ENCODE results near the gene DRICH1. TPM values are rescaled to one million over a fixed set of nuclear protein-coding genes. Genes with fewer than 3 reads are reported as not detected.

The DRICH1 gene
- total RNA-seq, 1 experiment from 2014 or later: 0.45 TPM

DNA sequence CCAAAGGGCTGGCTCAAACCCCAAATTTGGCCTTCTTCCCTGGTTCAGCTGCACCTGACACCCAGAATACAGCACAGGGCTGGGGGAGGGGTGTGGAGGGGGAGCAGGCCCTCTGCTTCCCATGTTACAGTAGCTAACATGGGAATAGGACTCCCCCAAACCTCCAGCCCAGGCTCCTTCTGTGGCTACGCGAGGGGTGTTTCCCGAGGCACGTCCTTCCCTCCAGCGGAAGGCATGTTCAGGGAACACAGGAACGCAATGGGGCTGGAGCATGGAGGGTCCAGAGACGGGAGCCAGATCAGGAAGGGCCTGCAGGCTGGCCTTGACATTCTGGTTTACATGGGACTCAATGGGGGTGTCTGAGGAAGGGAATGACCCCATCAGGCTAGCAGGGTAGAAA, 40.3 kb downstream of the DRICH1 start:
- DNase-seq (ENCODE audit: low spot score): no peak
- H3K27me3 ChIP-seq (replicated peaks; ENCODE audit: insufficient read depth, low read depth, low read length, poor library complexity): no peaks in the 10 kb centered on the region
- no peak overlapping the region for H3K27ac ChIP-seq (ENCODE audit: low read depth, low read length, poor library complexity, severe bottlenecking)
- no peaks in the 10 kb centered on the region for H3K4me1 ChIP-seq (ENCODE audit: insufficient read depth, low read length, poor library complexity, severe bottlenecking)
- POLR2A ChIA-PET (ENCODE audit: low non-redundant PET): no interaction called here
- CTCF ChIA-PET: interaction anchor here (0.7 to 2.2 kb wide), 7 partner anchors 24 to 1121 kb away, joined by 3 to 20 read pairs (median 4); partner anchors contain the start of genes GNAZ and SLC2A11
- no peaks in the 10 kb centered on the region for H3K9me3 ChIP-seq (ENCODE audit: low read depth, low read length, poor library complexity, severe bottlenecking)
- intact Hi-C loops (cut with micrococcal nuclease; ENCODE audit: unreplicated experiment): loop anchor here (1.0 to 10.0 kb wide), 2 partner anchors 51 to 187 kb away; no protein-coding TSS in a partner anchor
- no peak for TF ChIP-seq EZH2 (IDR thresholded peaks at IDR 0.05; ENCODE audit: borderline replicate concordance, low read depth, low read length, poor library complexity, severe bottlenecking)
- TF ChIP-seq, protein P1, sequence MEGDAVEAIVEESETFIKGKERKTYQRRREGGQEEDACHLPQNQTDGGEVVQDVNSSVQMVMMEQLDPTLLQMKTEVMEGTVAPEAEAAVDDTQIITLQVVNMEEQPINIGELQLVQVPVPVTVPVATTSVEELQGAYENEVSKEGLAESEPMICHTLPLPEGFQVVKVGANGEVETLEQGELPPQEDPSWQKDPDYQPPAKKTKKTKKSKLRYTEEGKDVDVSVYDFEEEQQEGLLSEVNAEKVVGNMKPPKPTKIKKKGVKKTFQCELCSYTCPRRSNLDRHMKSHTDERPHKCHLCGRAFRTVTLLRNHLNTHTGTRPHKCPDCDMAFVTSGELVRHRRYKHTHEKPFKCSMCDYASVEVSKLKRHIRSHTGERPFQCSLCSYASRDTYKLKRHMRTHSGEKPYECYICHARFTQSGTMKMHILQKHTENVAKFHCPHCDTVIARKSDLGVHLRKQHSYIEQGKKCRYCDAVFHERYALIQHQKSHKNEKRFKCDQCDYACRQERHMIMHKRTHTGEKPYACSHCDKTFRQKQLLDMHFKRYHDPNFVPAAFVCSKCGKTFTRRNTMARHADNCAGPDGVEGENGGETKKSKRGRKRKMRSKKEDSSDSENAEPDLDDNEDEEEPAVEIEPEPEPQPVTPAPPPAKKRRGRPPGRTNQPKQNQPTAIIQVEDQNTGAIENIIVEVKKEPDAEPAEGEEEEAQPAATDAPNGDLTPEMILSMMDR (conservative IDR thresholded peaks at IDR 0.05; ENCODE audit: low read depth, low read length): no peak
- no TSS peak for BruUV-seq (replicated peaks)
- H3K4me3 ChIP-seq (ENCODE audit: low read depth, low read length, poor library complexity, severe bottlenecking): no peak overlapping the region
- H3K36me3 ChIP-seq (ENCODE audit: insufficient read depth, low read length, poor library complexity, severe bottlenecking): no peaks in the 10 kb centered on the region

GRCh38 chr22:23591201-23591791, 40.8 kb downstream of the DRICH1 start:
- Histone ChIP-seq H3K27ac (ENCODE audit: low read depth, low read length, poor library complexity, severe bottlenecking) (no peak overlapping the region), H3K4me1 (ENCODE audit: insufficient read depth, low read length, poor library complexity, severe bottlenecking) (no peaks in the 10 kb centered on the region), H3K9me3 (ENCODE audit: low read depth, low read length, poor library complexity, severe bottlenecking) (no peaks in the 10 kb centered on the region), H3K4me3 (ENCODE audit: low read depth, low read length, poor library complexity, severe bottlenecking) (no peak overlapping the region), H3K36me3 (ENCODE audit: insufficient read depth, low read length, poor library complexity, severe bottlenecking) (no peaks in the 10 kb centered on the region), H3K27me3 (replicated peaks; ENCODE audit: insufficient read depth, low read depth, low read length, poor library complexity) (no peaks in the 10 kb centered on the region)
- BruUV-seq (replicated peaks): no TSS peak
- POLR2A ChIA-PET (ENCODE audit: low non-redundant PET): no interaction called here
- peak; percentile 76 for DNase-seq (ENCODE audit: low spot score)
- intact Hi-C loops (cut with micrococcal nuclease; ENCODE audit: unreplicated experiment): loop anchor here (1.0 to 10.0 kb wide), 2 partner anchors 50 to 186 kb away; no protein-coding TSS in a partner anchor
- TF ChIP-seq, protein P1 (conservative IDR thresholded peaks at IDR 0.05; ENCODE audit: low read depth, low read length): peak; percentile 98
- TF ChIP-seq EZH2 (IDR thresholded peaks at IDR 0.05; ENCODE audit: borderline replicate concordance, low read depth, low read length, poor library complexity, severe bottlenecking): no peak
- CTCF ChIA-PET: interaction anchor here (0.7 to 2.2 kb wide), 7 partner anchors 23 to 1121 kb away, joined by 3 to 20 read pairs (median 4); partner anchors contain the start of genes GNAZ and SLC2A11

GRCh38 chr22:23583836-23584235, 48.3 kb downstream of the DRICH1 start:
- no peaks in the 10 kb centered on the region for H3K4me1 ChIP-seq (ENCODE audit: insufficient read depth, low read length, poor library complexity, severe bottlenecking)
- CTCF ChIA-PET: no interaction called here
- no peaks in the 10 kb centered on the region for H3K9me3 ChIP-seq (ENCODE audit: low read depth, low read length, poor library complexity, severe bottlenecking)
- TF ChIP-seq, protein P1 (conservative IDR thresholded peaks at IDR 0.05; ENCODE audit: low read depth, low read length): no peak
- no peak for TF ChIP-seq EZH2 (IDR thresholded peaks at IDR 0.05; ENCODE audit: borderline replicate concordance, low read depth, low read length, poor library complexity, severe bottlenecking)
- no peaks in the 10 kb centered on the region for H3K27me3 ChIP-seq (replicated peaks; ENCODE audit: insufficient read depth, low read depth, low read length, poor library complexity)
- intact Hi-C loops (cut with micrococcal nuclease; ENCODE audit: unreplicated experiment): no loop called here
- BruUV-seq (replicated peaks): no TSS peak
- H3K36me3 ChIP-seq (ENCODE audit: insufficient read depth, low read length, poor library complexity, severe bottlenecking): no peaks in the 10 kb centered on the region
- no peak overlapping the region for H3K4me3 ChIP-seq (ENCODE audit: low read depth, low read length, poor library complexity, severe bottlenecking)
- POLR2A ChIA-PET (ENCODE audit: low non-redundant PET): no interaction called here
- DNase-seq (ENCODE audit: low spot score): no peak
- no peak overlapping the region for H3K27ac ChIP-seq (ENCODE audit: low read depth, low read length, poor library complexity, severe bottlenecking)

All from A673 (cell line).